IPS-NIHi7 (cell line): Measurements from ENCODE around the gene RNF40.
A peak's percentile ranks its signal among the peaks of the same experiment; 100 is the strongest.

Source experiments
- DNase-seq: peaks from one replicate; pipeline ENCODE4 v3.0.0; 2012; ENCODE audit warnings: mixed read lengths; ENCODE audit errors: extremely low spot score

RNF40 gene

DNA sequence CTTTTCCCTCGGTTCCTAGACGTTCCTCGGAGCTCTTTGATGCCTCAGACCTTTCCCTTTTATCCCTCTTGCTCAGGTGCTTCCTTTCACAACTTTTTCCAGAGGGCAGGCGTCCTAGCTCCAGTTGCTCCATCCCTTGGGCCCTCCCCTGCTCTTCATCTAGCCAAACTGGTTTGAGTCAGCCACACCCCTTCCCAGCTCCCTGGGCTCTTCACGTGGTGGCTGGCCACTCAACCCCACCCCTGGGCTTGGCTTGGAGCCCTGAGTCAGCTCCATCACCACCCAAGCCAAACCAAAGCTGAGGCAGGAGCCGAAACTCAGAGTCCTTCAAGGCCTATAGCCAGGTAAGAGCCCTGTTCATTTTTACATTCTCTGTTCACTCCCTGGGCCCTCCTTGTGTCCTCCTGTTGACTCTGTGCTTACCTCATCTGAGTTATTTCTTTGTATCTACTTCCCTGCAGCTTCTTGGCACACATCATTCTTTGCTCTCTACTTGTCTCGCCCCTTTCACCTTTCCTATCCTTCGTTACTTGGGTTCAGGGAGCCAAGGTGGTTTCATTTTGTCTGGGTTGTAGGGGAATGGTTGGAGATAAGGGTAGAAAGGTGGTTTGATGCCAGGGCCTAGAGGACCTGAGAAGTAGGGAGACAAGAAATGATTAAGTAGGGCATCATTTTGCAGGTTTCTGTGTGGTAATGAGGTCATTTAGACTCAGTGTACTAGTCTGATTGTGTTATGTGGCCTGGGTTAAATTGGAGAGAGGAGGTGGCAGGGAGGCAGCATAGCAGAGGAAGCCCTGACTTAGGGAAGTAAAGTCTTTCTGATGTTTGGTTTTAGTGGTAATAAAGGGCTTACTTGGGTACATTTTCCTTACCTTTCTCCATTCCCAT is 21.5 kb upstream of the RNF40 start:
- peak; percentile 87 for DNase-seq

DNA sequence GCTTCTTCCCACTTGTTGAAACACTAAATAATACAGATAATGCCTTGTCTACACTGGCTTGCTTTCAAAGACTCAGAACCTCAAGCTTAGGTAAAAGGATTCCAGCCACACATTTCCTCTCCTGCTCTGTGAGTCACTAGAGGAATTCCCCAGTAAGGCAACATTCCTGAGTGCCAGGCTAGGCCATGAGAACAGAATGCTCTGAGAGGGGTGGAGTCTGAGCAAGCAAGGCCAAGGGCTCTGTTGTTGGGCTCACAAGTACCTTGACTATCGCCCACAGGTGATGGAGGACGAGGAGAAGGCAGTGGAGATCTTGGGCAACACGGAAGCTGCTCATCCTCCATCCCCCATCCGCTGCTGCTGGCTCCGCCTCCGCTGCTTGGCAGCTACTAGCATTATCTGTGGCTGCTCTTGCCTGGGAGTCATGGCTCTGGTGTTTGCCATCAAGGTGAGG is 20.6 kb upstream of the RNF40 start:
- DNase-seq = peak; percentile 50

DNA sequence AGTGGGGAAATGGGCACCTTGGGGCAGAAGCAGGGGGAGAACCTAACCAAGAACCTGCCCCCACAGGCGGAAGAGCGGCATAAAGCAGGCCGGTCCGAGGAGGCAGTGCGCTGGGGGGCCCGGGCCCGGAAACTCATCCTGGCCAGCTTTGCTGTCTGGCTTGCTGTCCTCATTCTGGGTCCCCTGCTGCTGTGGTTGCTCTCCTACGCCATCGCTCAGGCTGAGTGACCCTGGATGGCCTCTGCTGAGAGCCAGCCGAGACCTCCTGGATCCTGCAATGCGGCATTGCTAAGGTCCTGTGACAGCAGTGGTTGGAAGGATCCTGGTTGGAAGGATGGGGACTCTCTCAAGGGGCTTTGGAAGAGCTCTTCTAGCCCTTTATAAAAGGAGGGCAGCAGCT is 18.4 kb upstream of the RNF40 start:
- DNase-seq = no peak

DNA sequence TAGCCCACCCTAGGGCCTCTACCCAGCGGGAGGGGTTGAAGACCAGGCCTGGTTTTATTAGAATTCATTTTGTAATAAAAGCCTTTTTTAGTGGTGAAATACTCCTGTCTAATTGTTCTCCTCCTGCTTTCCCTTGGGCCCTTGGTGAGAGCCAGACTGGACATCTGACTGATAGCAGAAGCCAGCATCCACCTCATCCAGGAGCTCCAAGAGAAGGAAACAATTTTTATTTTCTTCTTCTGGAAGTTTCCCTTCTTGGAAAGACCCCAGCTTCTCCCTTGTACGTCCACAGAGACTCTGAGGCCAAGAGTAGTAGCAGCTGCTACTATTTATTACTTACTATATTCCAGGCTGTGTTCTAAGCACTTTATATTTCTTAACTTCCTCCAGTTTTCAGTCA is 17.9 kb upstream of the RNF40 start:
- DNase-seq = no peak

- no peak for DNase-seq
These were observed 17.0 kb upstream of the RNF40 start for GRCh38 chr16:30745082-30745481.

GRCh38 chr16:30746638-30747175 is 15.4 kb upstream of the RNF40 start:
- no peak for DNase-seq

DNA sequence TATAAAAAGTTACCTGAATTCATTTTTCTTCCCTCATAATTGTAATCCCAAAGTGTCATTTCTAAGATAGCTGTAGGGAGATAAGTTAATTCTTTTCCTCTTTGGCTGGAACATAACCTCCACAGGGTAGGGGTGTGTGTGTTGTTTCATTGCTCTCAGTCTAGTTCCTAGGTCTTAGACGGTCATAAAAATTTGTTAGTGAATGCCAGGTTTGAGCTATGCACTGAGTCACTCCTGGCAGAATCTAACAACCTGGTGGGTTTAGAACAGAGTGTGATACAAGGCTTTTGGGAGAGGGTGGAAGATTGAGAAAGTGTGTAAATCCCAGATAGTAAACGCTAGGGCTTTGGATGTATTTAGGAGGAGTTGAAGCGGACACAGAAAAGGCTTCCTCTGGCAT is 14.8 kb upstream of the RNF40 start:
- DNase-seq = no peak

- peak; percentile 99 for DNase-seq
These were observed 14.1 kb upstream of the RNF40 start, which contains the start of gene PHKG2 for GRCh38 chr16:30747799-30748633. TSS of gene PHKG2 (plus strand) at chr16:30748425. CDS start at chr16:30748821, 396 bp downstream.

- DNase-seq = peak; percentile 66
These were observed 13.3 kb upstream of the RNF40 start for GRCh38 chr16:30748634-30749445.

- DNase-seq = no peak
These were observed 11.9 kb upstream of the RNF40 start for GRCh38 chr16:30750201-30750600.

DNA sequence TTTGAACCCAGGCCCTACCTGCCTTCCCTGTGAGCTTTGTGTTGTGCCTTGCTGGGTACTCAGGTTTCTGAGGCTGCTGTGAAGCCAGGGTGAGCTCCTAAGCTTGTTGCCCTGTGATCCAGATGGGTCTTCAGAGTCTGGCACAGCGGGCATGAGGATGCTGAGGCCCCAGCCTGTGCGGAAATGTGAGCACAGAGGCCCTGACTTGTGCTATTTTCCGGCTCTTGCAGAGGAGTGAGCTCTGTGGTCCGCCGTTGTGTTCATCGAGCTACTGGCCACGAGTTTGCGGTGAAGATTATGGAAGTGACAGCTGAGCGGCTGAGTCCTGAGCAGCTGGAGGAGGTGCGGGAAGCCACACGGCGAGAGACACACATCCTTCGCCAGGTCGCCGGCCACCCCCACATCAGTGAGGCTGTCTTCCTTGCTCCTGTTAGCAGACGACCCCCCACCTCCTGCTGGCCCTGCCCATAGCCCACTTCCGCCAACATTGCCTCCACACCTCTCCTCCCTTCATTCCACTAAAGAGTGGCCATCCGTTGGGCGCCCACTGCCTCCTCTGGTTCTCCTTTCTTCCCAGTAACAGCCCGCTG is 11.2 kb upstream of the RNF40 start:
- no peak for DNase-seq

DNA sequence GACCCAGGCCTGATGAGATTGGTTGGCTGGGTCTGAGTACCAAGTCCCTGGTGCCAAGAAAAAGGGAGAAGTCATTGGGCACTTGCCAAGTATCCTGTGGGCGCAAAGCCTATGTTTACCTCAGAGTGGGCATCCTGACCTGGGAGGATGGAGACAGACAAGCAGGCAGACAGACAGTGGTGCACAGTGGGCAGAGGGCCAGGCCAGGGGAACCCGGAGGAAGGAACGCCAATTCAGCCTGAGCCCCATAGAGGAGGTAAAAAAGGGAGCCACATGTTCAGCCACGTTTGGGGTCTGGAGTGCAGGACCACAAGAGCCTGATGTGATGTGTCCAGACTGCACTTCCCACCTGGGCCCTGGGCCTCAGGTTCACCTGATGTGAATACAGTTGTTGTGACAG is 8.5 kb upstream of the RNF40 start:
- DNase-seq = no peak

- no peak for DNase-seq
These were observed 6.0 kb upstream of the RNF40 start for GRCh38 chr16:30755955-30756780.

GRCh38 chr16:30756781-30757100 is 5.4 kb upstream of the RNF40 start:
- DNase-seq = no peak

DNA sequence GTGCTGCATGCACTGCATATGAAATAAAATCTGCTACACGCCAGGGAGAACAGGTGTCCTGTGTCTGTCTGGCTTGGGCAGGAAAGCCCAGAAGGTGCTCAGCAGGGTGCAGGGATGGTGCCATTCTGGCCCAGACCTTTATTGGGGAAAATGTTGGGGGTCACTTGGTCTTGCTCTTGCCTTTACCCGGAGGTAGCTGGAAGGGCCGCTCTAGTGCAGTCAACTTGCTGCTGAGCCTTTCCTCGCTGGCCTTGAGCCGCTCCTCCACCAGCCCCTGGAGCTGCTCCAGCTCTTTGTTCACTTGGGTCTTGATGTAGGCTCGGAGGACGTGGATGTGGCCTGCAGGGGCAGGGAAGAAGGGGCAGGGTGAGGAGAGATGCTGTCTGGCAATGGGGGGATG is 4.8 kb upstream of the RNF40 start:
- DNase-seq = no peak

- no peak for DNase-seq
These were observed 3.1 kb upstream of the RNF40 start for GRCh38 chr16:30758988-30759491.

DNA sequence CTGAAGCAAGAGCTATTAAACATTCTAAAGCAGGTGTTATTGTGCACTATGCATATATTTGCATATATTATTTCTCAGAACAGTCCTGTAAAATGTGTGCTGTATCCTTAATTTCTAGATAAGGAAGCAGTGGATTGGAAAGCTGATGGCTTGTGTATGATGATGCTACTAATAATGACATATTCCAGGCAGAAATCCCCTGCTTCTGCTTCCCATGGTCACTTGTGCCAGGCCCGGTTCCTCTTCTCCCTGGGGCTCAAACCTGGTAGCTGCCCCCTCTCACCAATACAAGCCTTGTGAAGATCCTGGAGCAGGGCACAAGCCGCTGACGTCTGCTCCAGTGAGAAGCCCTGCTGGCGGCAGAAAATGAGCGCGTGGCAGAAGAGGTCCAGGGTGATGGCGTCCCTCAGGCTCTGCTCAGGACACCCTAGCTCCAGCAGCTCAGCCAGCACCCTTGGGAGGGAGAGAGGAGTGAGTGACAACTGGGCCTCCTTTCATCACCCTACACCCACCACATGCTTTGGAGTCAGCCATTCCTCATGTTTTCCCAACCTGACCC is 2.0 kb upstream of the RNF40 start:
- no peak for DNase-seq

- no peak for DNase-seq
These were observed 1.3 kb upstream of the RNF40 start for GRCh38 chr16:30760577-30761426.

DNA sequence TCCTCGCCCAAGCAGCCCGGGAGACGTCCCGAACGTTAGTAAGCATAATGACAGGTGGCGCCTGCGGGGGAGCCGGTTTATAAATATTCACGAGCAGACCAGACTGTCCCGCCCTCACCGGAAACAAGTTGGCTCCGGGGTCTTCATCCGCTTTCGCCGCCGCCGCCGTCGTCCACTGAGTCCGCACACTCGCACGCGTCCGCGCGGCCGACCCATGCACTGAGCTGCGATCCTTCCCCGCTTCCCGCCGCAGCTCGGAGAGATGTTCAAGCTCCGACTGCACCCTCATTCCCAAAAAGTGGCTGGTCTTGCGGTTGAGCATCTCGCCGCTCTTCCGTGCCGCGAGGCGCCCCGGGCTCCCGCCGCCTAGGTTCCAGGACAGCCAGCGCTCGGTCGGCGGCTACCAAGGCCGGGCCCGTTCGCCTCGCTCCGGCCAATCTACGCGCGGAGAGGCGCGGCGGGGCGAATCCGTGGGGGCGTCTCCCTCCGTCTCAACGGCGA is 645 bp upstream of the RNF40 start:
- peak; percentile 38 for DNase-seq
